ENCODE data around the gene ATP8A1.

DNA sequence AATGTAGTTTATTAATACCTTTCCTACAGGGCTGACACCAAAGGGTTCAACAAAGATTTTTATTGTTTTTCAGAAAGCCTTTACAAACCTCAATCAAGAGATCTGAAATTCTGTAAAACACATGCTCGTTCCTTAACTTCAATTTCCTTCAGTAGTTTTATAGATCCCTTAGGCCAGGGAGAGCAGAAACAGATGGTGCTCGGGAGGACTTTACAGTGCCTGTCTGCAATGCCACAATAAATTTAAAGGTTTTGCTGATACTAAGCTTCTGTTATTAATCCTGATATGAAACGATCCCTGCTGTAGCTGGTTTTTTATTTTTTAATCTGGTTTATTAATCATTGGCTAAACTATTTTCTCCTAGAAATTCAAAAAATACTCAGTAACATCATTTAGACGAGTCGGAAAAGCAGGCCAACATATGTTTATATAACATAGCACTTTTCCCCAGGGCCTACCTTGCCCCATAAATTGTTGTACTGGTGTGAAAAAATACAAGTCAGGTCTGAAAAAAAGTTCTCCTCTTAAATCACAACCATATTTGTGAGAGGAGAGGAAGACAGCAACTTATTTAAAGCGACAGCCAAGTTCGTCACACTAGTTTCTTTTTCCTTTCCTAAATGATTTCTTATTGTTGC, 219.9 kb downstream of the ATP8A1 start:
- TF ChIP-seq, protein P1, sequence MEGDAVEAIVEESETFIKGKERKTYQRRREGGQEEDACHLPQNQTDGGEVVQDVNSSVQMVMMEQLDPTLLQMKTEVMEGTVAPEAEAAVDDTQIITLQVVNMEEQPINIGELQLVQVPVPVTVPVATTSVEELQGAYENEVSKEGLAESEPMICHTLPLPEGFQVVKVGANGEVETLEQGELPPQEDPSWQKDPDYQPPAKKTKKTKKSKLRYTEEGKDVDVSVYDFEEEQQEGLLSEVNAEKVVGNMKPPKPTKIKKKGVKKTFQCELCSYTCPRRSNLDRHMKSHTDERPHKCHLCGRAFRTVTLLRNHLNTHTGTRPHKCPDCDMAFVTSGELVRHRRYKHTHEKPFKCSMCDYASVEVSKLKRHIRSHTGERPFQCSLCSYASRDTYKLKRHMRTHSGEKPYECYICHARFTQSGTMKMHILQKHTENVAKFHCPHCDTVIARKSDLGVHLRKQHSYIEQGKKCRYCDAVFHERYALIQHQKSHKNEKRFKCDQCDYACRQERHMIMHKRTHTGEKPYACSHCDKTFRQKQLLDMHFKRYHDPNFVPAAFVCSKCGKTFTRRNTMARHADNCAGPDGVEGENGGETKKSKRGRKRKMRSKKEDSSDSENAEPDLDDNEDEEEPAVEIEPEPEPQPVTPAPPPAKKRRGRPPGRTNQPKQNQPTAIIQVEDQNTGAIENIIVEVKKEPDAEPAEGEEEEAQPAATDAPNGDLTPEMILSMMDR (IDR thresholded peaks at IDR 0.05), result no peak
- TF ChIP-seq POLR2A (IDR thresholded peaks at IDR 0.05), result no peak
